ENCODE results near the gene FAM234B. TPM values are rescaled to one million over a fixed set of nuclear protein-coding genes. Genes with fewer than 3 reads are reported as not detected.

The FAM234B gene
- total RNA-seq, 1 experiment from 2014 or later: 20.8 TPM

DNA sequence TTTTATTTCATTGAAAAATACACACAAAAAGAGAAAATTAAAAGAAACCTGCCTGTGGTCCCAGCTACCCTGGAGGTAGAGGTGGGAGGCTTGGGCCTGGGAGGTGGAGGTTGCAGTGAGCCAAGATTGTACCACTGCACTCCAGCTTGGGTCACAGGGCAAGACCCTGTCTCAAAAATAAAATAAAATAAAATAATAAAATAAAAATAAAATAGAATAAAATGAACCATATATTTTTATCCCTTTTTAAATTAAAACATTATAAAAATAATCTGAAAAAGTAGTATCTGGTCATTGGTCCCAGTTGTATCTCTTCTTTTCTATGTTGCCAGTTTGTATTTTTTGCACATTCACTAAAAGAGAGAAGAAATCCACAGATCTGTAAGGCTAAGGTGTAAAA, 16.7 kb upstream of the FAM234B start:
- Histone ChIP-seq H2BK12ac (ENCODE audit: insufficient read length, low read depth, low read length) (no peak overlapping the region), H3K4me2 (ENCODE audit: insufficient read depth, insufficient read length, low read length) (no peak overlapping the region), H2BK5ac (ENCODE audit: insufficient read length, low read length) (no peak overlapping the region), H3K23me2 (ENCODE audit: insufficient read length, low read depth, low read length, poor library complexity, severe bottlenecking) (no peaks in the 10 kb centered on the region), H3K27ac (ENCODE audit: insufficient read length, low read depth, low read length) (no peak overlapping the region), H2AK5ac (ENCODE audit: insufficient read length, low read length) (no peak overlapping the region), H2BK15ac (ENCODE audit: low read depth, low read length) (no peak overlapping the region), H3K14ac (ENCODE audit: insufficient read depth, low read length) (no peak overlapping the region), H3K56ac (ENCODE audit: insufficient read length, low read depth, low read length) (no peak overlapping the region), H4K20me1 (ENCODE audit: control insufficient read depth, insufficient read depth, insufficient read length) (no peaks in the 10 kb centered on the region), H3K18ac (ENCODE audit: insufficient read length, low read depth, low read length) (no peak overlapping the region), H3K27me3 (ENCODE audit: insufficient read depth, low read length) (no peaks in the 10 kb centered on the region), H3K23ac (ENCODE audit: insufficient read length, low read depth, low read length) (no peak overlapping the region), H3K9ac (ENCODE audit: extremely low read depth, insufficient read length, low read length) (no peak overlapping the region), H2BK20ac (ENCODE audit: low read depth, low read length, poor library complexity, severe bottlenecking) (no peak overlapping the region), H3K4ac (ENCODE audit: low read depth, low read length) (no peak overlapping the region), H4K5ac (ENCODE audit: insufficient read length, low read depth, low read length) (no peak overlapping the region), H4K8ac (replicated peaks; ENCODE audit: insufficient read length, low read depth, low read length) (no peak overlapping the region), H3K79me1 (ENCODE audit: insufficient read depth, low read depth, low read length, poor library complexity, severe bottlenecking) (no peaks in the 10 kb centered on the region), H3K79me2 (ENCODE audit: insufficient read depth, low read length) (no peaks in the 10 kb centered on the region), H3K9me3 (ENCODE audit: control insufficient read depth, low read depth, low read length) (no peaks in the 10 kb centered on the region), H2BK120ac (ENCODE audit: low read depth, low read length, poor library complexity, severe bottlenecking) (no peak overlapping the region), H4K91ac (ENCODE audit: insufficient read length, low read depth, low read length) (no peak overlapping the region), H3T11ph (ENCODE audit: low read length) (peak overlapping the region; percentile 6), H3K4me1 (ENCODE audit: insufficient read depth, low read length) (peaks cover 6% of the 10 kb centered on the region), H2AFZ (ENCODE audit: low read length) (no peak overlapping the region)
- no peaks in the 10 kb centered on the region for H3K27me3 Mint-ChIP-seq (ENCODE audit: low read depth)
- no peaks in the 10 kb centered on the region for H3K36me3 Mint-ChIP-seq (ENCODE audit: insufficient read depth in 1 of 3, low read depth in 3 of 3)
- H3K9me3 Mint-ChIP-seq: no peaks in the 10 kb centered on the region
- TF ChIP-seq, protein P1, sequence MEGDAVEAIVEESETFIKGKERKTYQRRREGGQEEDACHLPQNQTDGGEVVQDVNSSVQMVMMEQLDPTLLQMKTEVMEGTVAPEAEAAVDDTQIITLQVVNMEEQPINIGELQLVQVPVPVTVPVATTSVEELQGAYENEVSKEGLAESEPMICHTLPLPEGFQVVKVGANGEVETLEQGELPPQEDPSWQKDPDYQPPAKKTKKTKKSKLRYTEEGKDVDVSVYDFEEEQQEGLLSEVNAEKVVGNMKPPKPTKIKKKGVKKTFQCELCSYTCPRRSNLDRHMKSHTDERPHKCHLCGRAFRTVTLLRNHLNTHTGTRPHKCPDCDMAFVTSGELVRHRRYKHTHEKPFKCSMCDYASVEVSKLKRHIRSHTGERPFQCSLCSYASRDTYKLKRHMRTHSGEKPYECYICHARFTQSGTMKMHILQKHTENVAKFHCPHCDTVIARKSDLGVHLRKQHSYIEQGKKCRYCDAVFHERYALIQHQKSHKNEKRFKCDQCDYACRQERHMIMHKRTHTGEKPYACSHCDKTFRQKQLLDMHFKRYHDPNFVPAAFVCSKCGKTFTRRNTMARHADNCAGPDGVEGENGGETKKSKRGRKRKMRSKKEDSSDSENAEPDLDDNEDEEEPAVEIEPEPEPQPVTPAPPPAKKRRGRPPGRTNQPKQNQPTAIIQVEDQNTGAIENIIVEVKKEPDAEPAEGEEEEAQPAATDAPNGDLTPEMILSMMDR (conservative IDR thresholded peaks at IDR 0.05): no peak
- H3K4me3 Mint-ChIP-seq: no peak overlapping the region
- no peak overlapping the region; a peak in 1 of 7 replicates for H3K27ac Mint-ChIP-seq
- H3K4me1 Mint-ChIP-seq: peaks cover 14 to 20% of the 10 kb centered on the region in 2 experiments
- DNase-seq: no peak
